ENCODE results near the gene ANO8.
A peak's percentile ranks its signal among the peaks of the same experiment; 100 is the strongest.
"Not testable (repeated sequence)": the region's sequence is repeated elsewhere in the genome, so short reads cannot be mapped to it uniquely, and the experiment has no call there.

The ANO8 gene

GRCh38 chr19:17285415-17286135 lies 49.1 kb downstream of the ANO8 start:
- DNase-seq: no peak

GRCh38 chr19:17283504-17283996 lies 51.1 kb downstream of the ANO8 start:
- DNase-seq: no peak

- peak; percentile 76 for DNase-seq
These were observed 52.0 kb downstream of the ANO8 start for GRCh38 chr19:17282488-17283125.

DNA sequence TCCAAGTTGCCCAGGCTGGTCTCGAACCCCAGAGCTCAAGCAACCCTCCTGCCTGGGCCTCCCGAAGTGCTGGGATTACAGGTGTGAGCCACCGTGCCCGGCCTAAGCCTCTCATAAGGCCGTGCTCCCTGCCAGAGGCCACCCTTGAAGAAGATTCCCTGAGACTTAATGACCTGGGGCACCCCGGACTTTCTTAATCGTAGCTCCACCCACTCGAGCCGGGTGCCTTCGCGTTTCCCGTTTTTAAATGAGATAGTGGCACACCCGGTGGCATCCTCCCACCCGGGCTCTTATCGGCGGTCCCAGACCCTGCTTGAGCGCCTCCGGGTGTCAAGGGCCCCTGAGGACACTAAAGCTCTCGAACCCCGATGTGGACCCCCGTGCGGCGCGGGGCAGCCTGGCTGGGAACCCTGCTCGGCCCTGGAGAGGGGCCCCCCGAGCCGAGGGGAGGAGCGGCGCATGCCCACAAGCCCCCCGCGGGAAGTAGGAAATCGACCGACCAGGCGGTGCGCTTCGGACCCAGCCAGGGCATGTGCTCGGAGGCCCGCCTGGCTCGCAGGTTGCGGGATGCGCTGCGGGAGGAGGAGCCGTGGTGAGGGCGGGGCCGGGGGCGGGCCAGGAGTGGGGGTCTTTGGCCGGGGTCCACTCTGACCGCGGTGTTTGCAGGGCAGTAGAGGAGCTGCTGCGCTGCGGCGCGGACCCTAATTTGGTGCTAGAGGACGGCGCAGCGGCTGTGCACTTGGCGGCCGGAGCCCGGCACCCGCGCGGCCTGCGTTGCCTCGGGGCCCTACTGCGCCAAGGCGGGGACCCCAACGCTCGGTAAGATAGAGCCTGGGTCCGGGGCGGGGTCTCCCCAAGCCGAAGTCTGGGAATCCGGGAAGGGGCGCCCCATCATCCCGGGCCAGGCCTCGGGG lies 53.0 kb downstream of the ANO8 start, which contains the start of gene ANKLE1:
Gene ANKLE1, plus strand, starts transcription at position 511 of the 914 bp plus-strand sequence. Its CDS starts 20 bp downstream, at position 531.
- peak; percentile 45 for DNase-seq

GRCh38 chr19:17279436-17279835 lies 55.2 kb downstream of the ANO8 start:
- no peak for DNase-seq

DNA sequence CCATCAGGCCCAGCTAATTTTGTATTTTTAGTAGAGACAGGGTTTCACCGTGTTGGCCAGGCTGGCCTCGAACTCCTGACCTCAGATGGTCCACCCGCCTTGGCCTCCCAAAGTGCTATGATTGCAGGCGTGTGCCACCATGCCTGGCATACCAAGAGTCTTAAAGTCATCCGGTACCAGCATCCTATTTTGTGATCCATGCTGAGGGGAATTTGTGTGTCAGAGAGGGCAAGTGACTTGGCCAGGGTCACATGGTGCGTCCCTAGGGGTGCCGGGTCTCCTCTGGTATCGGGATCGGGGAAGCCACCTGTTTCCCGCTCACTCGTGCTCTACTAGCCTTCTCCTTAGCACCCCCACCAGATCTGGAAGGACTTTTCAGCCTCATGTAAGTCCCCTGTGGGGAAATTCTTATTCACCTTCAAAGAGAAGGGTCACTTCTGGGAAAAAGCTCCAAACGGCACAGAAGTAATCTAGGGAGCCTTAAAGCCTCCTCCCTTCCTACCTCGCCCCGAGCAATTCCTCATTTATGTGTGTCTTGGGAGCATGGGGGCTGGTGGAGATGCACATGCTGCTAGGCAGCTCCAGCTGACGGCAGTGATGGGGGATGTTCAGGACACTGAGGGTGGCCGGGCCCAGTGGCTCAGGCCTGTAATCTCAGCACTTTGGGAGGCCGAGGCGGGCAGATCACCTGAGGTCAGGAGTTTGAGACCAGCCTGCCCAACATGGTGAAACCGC lies 59.0 kb downstream of the ANO8 start:
- DNase-seq: no peak

GRCh38 chr19:17274892-17275291 lies 59.8 kb downstream of the ANO8 start:
- not testable (repeated sequence) for DNase-seq

Measured in stimulated activated naive CD4-positive, alpha-beta T cell treated with Interleukin-2 at 50 U/mL for 16 hours (primary cell).